K562 (cell line): Measurements from ENCODE around the gene ARMH4. TPM values are rescaled to one million over a fixed set of nuclear protein-coding genes. Genes with fewer than 3 reads are reported as not detected.

ENCODE experiments used
- ATAC-seq: fragments of 200-7000 bp; cut with Tn5 transposase; 3 replicates; pipeline ENCODE4 v1.9.1; 2020; ENCODE audit warnings: moderate library complexity
- BruUV-seq: library from RNA; stranded (reverse); fragments of 400-500 nt; replicated peaks from 2 replicates; lab custom pipeline; 2021; lab: Mats Ljungman, UMichigan
- CTCF ChIA-PET: fragments of 300-600 bp; formaldehyde crosslinking; extraction: SDS; loops from one replicate; lab custom pipeline; 2021; ENCODE audit warnings: low intra/inter-chr PET ratio; lab: Yijun Ruan, JAX
- POLR2A ChIA-PET: fragments of 300-600, 350-650 bp; sonication (Branson Sonifier 250); formaldehyde crosslinking; extraction: SDS; loops from one replicate; lab custom pipeline; 2021; ENCODE audit warnings: antibody characterized with exemption, inconsistent platforms; lab: Yijun Ruan, JAX
- DNase-seq, 4 experiments: peaks; one replicate each; pipeline versions ENCODE4 v3.0.0 to v3.0.0-alpha.2; 2011 to 2018; ENCODE audit warnings: low spot score in 3 of 4, mixed read lengths in 3 of 4; ENCODE audit errors: extremely low read depth in 1 of 4
- FAIRE-seq: peaks from 2 replicates; lab custom pipeline; 2011; peaks lifted over from hg19 to GRCh38; lab: Jason Lieb, UNC
- H2AFZ ChIP-seq: 2 replicates; pipeline ENCODE4 v1.6.0; 2011; ENCODE audit warnings: low read depth, low read length, control low read depth, inconsistent platforms
- H3K27ac ChIP-seq: fragments of 200-600 bp; 3 replicates; pipeline ENCODE4 v1.8.0; 2011; ENCODE audit warnings: low read depth, mild to moderate bottlenecking, control low read depth, inconsistent platforms, low read length, moderate library complexity, mixed read lengths; ENCODE audit errors: extremely low read depth
- H3K27me3 ChIP-seq, 2 experiments: fragments of 300-600 bp in 1 of 2; 2 replicates in 1 of 2; 3 replicates in 1 of 2; pipeline versions ENCODE4 v1.6.0 to v1.8.0; 2011; ENCODE audit warnings: inconsistent platforms in 2 of 2, low read length in 2 of 2, mild to moderate bottlenecking in 1 of 2, mixed read lengths in 1 of 2, moderate library complexity in 1 of 2; ENCODE audit not compliant: control insufficient read depth in 2 of 2, insufficient read depth in 2 of 2
- H3K36me3 ChIP-seq: fragments of 300-600 bp; 3 replicates; pipeline ENCODE4 v1.8.0; 2011; ENCODE audit warnings: mild to moderate bottlenecking, low read length, inconsistent platforms; ENCODE audit not compliant: control insufficient read depth, insufficient read depth
- H3K4me1 ChIP-seq, 2 experiments: fragments of 200-600 bp in 1 of 2; replicated peaks in 1 of 2; 2 replicates in 1 of 2; 3 replicates in 1 of 2; pipeline versions ENCODE4 v1.5.1 to v1.8.0; 2011; ENCODE audit warnings: inconsistent platforms in 2 of 2, low read length in 2 of 2, mild to moderate bottlenecking in 1 of 2, mixed read lengths in 1 of 2, moderate library complexity in 1 of 2; ENCODE audit not compliant: control insufficient read depth in 2 of 2, insufficient read depth in 2 of 2
- H3K4me2 ChIP-seq: 2 replicates; pipeline ENCODE4 v1.6.1; 2011; ENCODE audit warnings: low read length, control low read depth, inconsistent platforms, mixed read lengths; ENCODE audit not compliant: insufficient read depth
- H3K4me3 ChIP-seq: fragments of 200-600 bp; sonication (generic), shearing (Covaris generic); 2 replicates; pipeline ENCODE4 v1.5.1; 2016; ENCODE audit warnings: control low read depth, inconsistent platforms
- H3K79me2 ChIP-seq: fragments of 200-600 bp; 3 replicates; pipeline ENCODE4 v1.8.0; 2011; ENCODE audit warnings: low read length, inconsistent platforms; ENCODE audit not compliant: control insufficient read depth, insufficient read depth
- H3K9ac ChIP-seq, 2 experiments: 2 replicates each; pipeline versions ENCODE4 v1.6.0 to v1.6.1; 2011; ENCODE audit warnings: low read depth in 2 of 2, low read length in 2 of 2, control low read depth in 1 of 2, inconsistent platforms in 1 of 2, mild to moderate bottlenecking in 1 of 2, mixed read lengths in 1 of 2; ENCODE audit not compliant: insufficient read depth in 1 of 2
- H3K9me1 ChIP-seq: one replicate; pipeline ENCODE4 v1.6.0; 2011; ENCODE audit warnings: inconsistent platforms, mild to moderate bottlenecking, low read length, moderate library complexity; ENCODE audit not compliant: control insufficient read depth, insufficient read depth
- H3K9me3 ChIP-seq: replicated peaks from 2 replicates; pipeline ENCODE4 v1.5.1; 2011; ENCODE audit warnings: low read depth, low read length, inconsistent platforms; ENCODE audit not compliant: control insufficient read depth, insufficient read depth
- H4K20me1 ChIP-seq: replicated peaks from 2 replicates; pipeline ENCODE4 v1.6.1; 2011; ENCODE audit warnings: low read length, inconsistent platforms, mixed read lengths; ENCODE audit not compliant: control insufficient read depth, insufficient read depth
- ARID1B ChIP-seq: fragments of 450-650 bp; IDR thresholded peaks from 2 replicates; pipeline ENCODE4 v1.6.1; 2016; ENCODE audit warnings: antibody characterized with exemption, mild to moderate bottlenecking, inconsistent platforms
- CHCHD3 ChIP-seq: fragments of 250-450 bp; sonication (Bioruptor Pico); IDR thresholded peaks from 2 replicates; pipeline ENCODE4 v2.1.2; 2022; ENCODE audit warnings: mild to moderate bottlenecking
- CREM ChIP-seq: IDR thresholded peaks from 2 replicates; pipeline ENCODE4 v1.6.1; 2014; ENCODE audit warnings: antibody characterized with exemption, low read depth
- HEY1 ChIP-seq: fragments of 250-450 bp; sonication (Bioruptor Pico); IDR thresholded peaks from 2 replicates; pipeline ENCODE4 v1.5.0; 2020; ENCODE audit warnings: mild to moderate bottlenecking, moderate library complexity, borderline replicate concordance
- HMGN3 ChIP-seq: IDR thresholded peaks from 2 replicates; pipeline ENCODE4 v1.6.1; 2011; ENCODE audit warnings: borderline replicate concordance, low read depth, mild to moderate bottlenecking, mixed read lengths, low read length; ENCODE audit not compliant: insufficient read length; ENCODE audit errors: extremely low read depth
- MAZ ChIP-seq, 2 experiments: fragments of 450-650 bp in 1 of 2; sonication (generic) in 1 of 2; formaldehyde crosslinking; IDR thresholded peaks in 1 of 2; conservative IDR thresholded peaks in 1 of 2; 2 replicates each; pipeline versions ENCODE4 v1.4.0 to v1.5.0; 2020; ENCODE audit warnings: mild to moderate bottlenecking in 1 of 2, missing genetic modification reagents in 1 of 2
- MCM7 ChIP-seq, 2 experiments: fragments of 450-650 bp; IDR thresholded peaks; 2 replicates each; pipeline ENCODE4 v1.6.1; 2016 to 2018
- MIER1 ChIP-seq: fragments of 450-650 bp; IDR thresholded peaks from 2 replicates; pipeline ENCODE4 v1.6.1; 2016; ENCODE audit warnings: antibody characterized with exemption, mild to moderate bottlenecking, low read depth
- NBN ChIP-seq: fragments of 450-650 bp; IDR thresholded peaks from 2 replicates; pipeline ENCODE4 v1.6.1; 2016; ENCODE audit warnings: low read depth, mild to moderate bottlenecking
- NR3C1 ChIP-seq: sonication (generic); formaldehyde crosslinking; IDR thresholded peaks from 2 replicates; pipeline ENCODE4 v1.8.1; 2022; ENCODE audit warnings: missing genetic modification reagents
- NUFIP1 ChIP-seq: fragments of 450-650 bp; IDR thresholded peaks from 2 replicates; pipeline ENCODE4 v1.6.1; 2018; ENCODE audit not compliant: partially characterized antibody
- SETDB1 ChIP-seq: IDR thresholded peaks from one replicate; pipeline ENCODE4 v1.6.1; 2012; ENCODE audit warnings: low read length, control low read depth, inconsistent platforms
- XRCC4 ChIP-seq: IDR thresholded peaks from one replicate; pipeline ENCODE4 v1.6.1; 2011; ENCODE audit not compliant: insufficient read depth, insufficient read length; ENCODE audit errors: extremely low read depth
- ZFP36 ChIP-seq: fragments of 150-350 bp; IDR thresholded peaks from 2 replicates; pipeline ENCODE4 v1.6.1; 2018; ENCODE audit warnings: low read length, low read depth; ENCODE audit not compliant: partially characterized antibody
- ZNF780A ChIP-seq: fragments of 250-450 bp; sonication (Bioruptor Pico); IDR thresholded peaks from 2 replicates; pipeline ENCODE4 v1.5.0; 2021; ENCODE audit warnings: mild to moderate bottlenecking
- WGBS: fragments of 100-300 bp; shearing (Covaris generic); methylation state at CpG from one replicate; pipeline ENCODE4 v1.1.6; 2016; ENCODE audit warnings: low coverage, mixed read lengths; ENCODE audit not compliant: insufficient coverage; ENCODE audit errors: missing lambda C conversion rate; 5-methylcytosine and 5-hydroxymethylcytosine counted together
- in situ Hi-C: fragments of 300-500 bp; cut with MboI; formaldehyde crosslinking; loops from 4 replicates; pipeline ENCODE4 v1.15.0; 2018; ENCODE audit warnings: inconsistent platforms, mixed read lengths
- intact Hi-C: fragments of 100-400 bp; cut with micrococcal nuclease; formaldehyde crosslinking; loops from 2 replicates; pipeline ENCODE4 v1.14.2; 2022
- polyA plus RNA-seq, 8 experiments: library from polyadenylated mRNA; depleted of rRNA in 4 of 8; stranded (reverse) in 5 of 8; unstranded in 3 of 8; fragments of >200 nt; fragmentation: Nextera tagmentation in 2 of 8; fragmentation: Illumina TruSeq in 1 of 8; extraction: Ambion mirVana in 2 of 8; extraction: Trizol in 1 of 8; gene quantifications; 2 replicates each; pipeline versions ENCODE4 v1.2.1 to v1.2.3, GENCODE V29; 2011 to 2014; ENCODE audit warnings: inconsistent platforms in 1 of 8, missing spikeins in 1 of 8
- total RNA-seq, 7 experiments: library from RNA; depleted of rRNA in 6 of 7; stranded (reverse); fragments of >200 nt in 6 of 7; fragmentation: Illumina TruSeq in 2 of 7; extraction: Trizol in 2 of 7; gene quantifications; 2 replicates each; pipeline versions ENCODE4 v1.2.1 to v1.2.3, GENCODE V29; 2011 to 2021; ENCODE audit warnings: low replicate concordance in 1 of 7
- TF ChIP-seq, protein P1 (sequence below): fragments of 450-650 bp; formaldehyde crosslinking; IDR thresholded peaks from 2 replicates; pipeline ENCODE4 v1.4.0; 2020; ENCODE audit warnings: mild to moderate bottlenecking, moderate library complexity
- TF ChIP-seq, protein P2 (sequence below): sonication (generic); formaldehyde crosslinking; IDR thresholded peaks from 2 replicates; pipeline ENCODE4 v1.8.0; 2022; ENCODE audit warnings: missing genetic modification reagents, mild to moderate bottlenecking, moderate library complexity, borderline replicate concordance

The ARMH4 gene
- total and polyA plus RNA-seq, 9 of the 15 experiments (the other 6 are each of a cell fraction or from before 2014, with no cell fraction given) = 0.06 to 0.98 (median 0.07) TPM; not detected in 2

DNA sequence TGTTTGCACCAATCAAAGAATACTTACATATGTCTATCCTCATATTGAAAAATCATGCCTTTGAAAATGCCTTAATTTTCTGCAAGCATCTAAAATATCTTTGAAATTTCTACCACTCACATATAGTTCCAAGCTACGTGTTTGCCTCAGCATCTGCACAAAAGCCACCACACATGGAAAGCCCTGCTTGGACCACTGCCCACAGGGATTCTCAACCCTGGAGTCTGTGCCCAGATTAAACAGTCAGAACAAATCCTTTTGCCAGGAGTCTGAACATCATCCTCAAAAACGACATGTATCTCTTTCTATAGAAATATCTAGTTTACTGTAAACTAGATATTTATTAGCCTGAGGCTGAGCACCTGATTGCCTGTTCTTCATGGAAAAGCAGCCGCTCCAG lies 32.6 kb downstream of the ARMH4 start:
- 4% methylated on average over 3 of the region's 3 CpGs for WGBS

More for the DNA sequence above, 32.6 kb downstream of the ARMH4 start:
- H3K79me2 ChIP-seq = no peaks in the 10 kb centered on the region
- no peaks in the 10 kb centered on the region for H3K9me1 ChIP-seq
- no peak overlapping the region for H3K9ac ChIP-seq
- ChIA-PET CTCF (no interaction called here), POLR2A (no interaction called here)
- DNase-seq = no peak
- TF ChIP-seq NUFIP1 (no peak), ZFP36 (no peak), XRCC4 (no peak), SETDB1 (no peak), ARID1B (no peak), ZNF780A (CRISPR knock-in tag) (no peak), NR3C1 (no peak), HEY1 (no peak), HMGN3 (no peak), MCM7 (IDR thresholded peaks at IDR 0.05) (no peak), CREM (no peak), MAZ (CRISPR knock-in tag; conservative IDR thresholded peaks at IDR 0.05 in 1 of 2, IDR thresholded peaks at IDR 0.05 in 1 of 2) (no peak), CHCHD3 (CRISPR knock-in tag) (no peak), MIER1 (no peak), NBN (no peak)
- TF ChIP-seq, protein P1, sequence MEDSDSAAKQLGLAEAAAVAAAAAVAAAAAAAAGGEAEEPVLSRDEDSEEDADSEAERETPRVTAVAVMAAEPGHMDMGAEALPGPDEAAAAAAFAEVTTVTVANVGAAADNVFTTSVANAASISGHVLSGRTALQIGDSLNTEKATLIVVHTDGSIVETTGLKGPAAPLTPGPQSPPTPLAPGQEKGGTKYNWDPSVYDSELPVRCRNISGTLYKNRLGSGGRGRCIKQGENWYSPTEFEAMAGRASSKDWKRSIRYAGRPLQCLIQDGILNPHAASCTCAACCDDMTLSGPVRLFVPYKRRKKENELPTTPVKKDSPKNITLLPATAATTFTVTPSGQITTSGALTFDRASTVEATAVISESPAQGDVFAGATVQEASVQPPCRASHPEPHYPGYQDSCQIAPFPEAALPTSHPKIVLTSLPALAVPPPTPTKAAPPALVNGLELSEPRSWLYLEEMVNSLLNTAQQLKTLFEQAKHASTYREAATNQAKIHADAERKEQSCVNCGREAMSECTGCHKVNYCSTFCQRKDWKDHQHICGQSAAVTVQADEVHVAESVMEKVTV (CRISPR knock-in tag) = no peak
- TF ChIP-seq, protein P2, sequence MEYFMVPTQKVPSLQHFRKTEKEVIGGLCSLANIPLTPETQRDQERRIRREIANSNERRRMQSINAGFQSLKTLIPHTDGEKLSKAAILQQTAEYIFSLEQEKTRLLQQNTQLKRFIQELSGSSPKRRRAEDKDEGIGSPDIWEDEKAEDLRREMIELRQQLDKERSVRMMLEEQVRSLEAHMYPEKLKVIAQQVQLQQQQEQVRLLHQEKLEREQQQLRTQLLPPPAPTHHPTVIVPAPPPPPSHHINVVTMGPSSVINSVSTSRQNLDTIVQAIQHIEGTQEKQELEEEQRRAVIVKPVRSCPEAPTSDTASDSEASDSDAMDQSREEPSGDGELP (CRISPR knock-in tag) = no peak
- in situ Hi-C loops (loop anchor here (25.0 kb wide), 1 partner anchor 243 kb away; no protein-coding TSS in a partner anchor), intact Hi-C loops (no loop called here)
- H3K9me3 ChIP-seq = no peaks in the 10 kb centered on the region
- H3K36me3 ChIP-seq = no peaks in the 10 kb centered on the region
- H3K27me3 ChIP-seq = no peaks in the 10 kb centered on the region
- no peak for FAIRE-seq
- no peak overlapping the region for H3K27ac ChIP-seq
- no peak overlapping the region for H3K4me3 ChIP-seq
- H2AFZ ChIP-seq = no peak overlapping the region
- no peak overlapping the region for H3K4me2 ChIP-seq
- no TSS peak for BruUV-seq
- ATAC-seq = no peak
- H4K20me1 ChIP-seq = no peaks in the 10 kb centered on the region
- H3K4me1 ChIP-seq = no peaks in the 10 kb centered on the region
